GM12873 (cell line): ENCODE measurements around the gene PSMC6.

Experiments
- CTCF ChIP-seq: IDR thresholded peaks from 2 replicates; pipeline ENCODE4 v1.5.1; 2012; ENCODE audit warnings: low read depth, mild to moderate bottlenecking, moderate library complexity, low read length, control low read depth; ENCODE audit not compliant: insufficient read depth; ENCODE audit errors: missing control alignments

The PSMC6 gene

DNA sequence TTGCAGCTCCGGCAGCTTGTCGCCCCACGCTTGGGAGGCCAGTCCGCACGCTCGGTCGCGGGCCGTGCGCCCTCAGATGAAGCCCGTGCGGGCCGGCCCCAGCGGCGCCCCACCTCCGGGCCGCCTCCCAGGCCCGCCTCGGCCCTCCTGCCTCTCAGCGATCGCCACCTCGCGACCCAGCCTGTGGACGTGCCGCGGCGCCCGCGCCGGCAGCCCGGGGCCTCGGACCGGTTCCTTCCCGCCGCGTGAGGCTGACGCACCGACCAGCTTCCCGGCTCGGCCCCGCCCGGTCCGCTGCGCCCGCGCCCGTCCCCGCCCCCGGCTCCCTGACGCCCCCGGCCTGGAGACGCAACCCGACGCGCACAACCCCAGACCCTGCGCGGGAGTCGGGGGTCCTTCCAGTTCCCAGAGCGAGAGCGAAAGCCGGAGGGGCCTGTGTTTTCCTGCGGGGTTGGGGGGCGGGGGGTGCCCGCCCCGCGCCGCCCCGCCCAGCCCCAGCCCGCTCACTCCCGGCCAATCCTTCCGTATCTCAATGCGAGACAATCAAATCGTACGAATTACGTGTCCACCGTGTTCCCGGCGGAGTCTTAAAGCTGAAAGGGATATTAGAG is 11.4 kb upstream of the PSMC6 start, which contains the start of gene ERO1A:
Gene ERO1A (minus strand): TSS at position 78 of the 611 bp plus-strand sequence. CDS start 77 bp downstream, at position 1.
- no peak for TF ChIP-seq CTCF

- TF ChIP-seq CTCF, result no peak
These were observed 6.3 kb upstream of the PSMC6 start for GRCh38 chr14:52700701-52701172.

- no peak for TF ChIP-seq CTCF
These were observed 5.8 kb upstream of the PSMC6 start for GRCh38 chr14:52701223-52701622.

- no peak for TF ChIP-seq CTCF
These were observed 3.8 kb upstream of the PSMC6 start for GRCh38 chr14:52703225-52703624.

GRCh38 chr14:52703664-52704063 is 3.3 kb upstream of the PSMC6 start:
- TF ChIP-seq CTCF, result no peak

DNA sequence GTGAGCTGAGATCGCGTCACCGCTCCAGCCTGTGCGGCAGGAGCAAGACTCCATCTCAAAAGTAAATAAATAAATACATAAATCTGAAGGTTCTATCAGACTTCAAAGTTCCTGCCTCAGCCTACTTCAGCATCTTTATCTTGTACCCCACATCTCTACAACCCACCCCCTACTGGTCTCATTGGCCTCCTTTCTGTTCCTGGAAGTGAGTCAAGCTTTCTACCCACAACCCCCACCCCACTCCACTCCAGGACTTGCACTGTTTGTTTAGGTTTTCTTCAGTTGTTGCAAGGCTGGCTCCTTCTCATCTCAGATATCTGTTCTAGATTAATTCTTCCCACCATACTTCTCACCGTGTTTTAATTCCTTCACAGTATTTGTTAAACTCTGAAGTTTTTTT is 714 bp upstream of the PSMC6 start:
- TF ChIP-seq CTCF, result peak; percentile 13

DNA sequence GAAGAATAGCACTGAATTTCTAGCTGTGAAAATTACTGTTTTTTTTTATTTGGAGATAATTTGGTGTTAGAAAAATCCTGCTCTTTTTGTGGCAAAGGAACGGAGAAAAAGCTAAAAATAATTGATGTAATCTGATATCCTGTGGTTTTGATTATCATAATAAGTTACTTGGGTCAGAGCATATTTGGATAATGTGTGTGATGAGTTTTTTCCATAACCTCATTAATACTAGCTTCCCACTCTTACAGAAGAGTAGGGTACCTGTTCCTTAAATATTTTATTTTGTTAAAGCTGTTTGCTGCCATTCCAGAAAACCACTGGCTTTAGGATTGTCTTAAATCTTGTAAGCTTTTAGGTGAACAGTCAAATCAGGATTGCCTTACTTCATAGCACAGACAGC is 4.7 kb downstream of the PSMC6 start:
- no peak for TF ChIP-seq CTCF
